ENCODE results near the gene NAPA.

- TF ChIP-seq CTCF (conservative IDR thresholded peaks at IDR 0.05) (no peak), EZH2 (IDR thresholded peaks at IDR 0.05; ENCODE audit: low read depth) (no peak)
These were observed 43.5 kb downstream of the NAPA start for GRCh38 chr19:47471381-47471732.

All from PC-9 (cell line).